ENCODE measurements around the gene TMEM229A. TPM values are rescaled to one million over a fixed set of nuclear protein-coding genes. Genes with fewer than 3 reads are reported as not detected.
"Not testable (repeated sequence)": the region's sequence is repeated elsewhere in the genome, so short reads cannot be mapped to it uniquely, and the experiment has no call there.

TMEM229A gene
- total RNA-seq, result under 1 TPM in 1 of 9 donors, not detected in 8; 0.15 TPM
- polyA plus RNA-seq, result not detected
- long read RNA-seq, donor 1, result 0 reads
- long read RNA-seq, donor 2, result 0 reads
- long read RNA-seq, donor 3, result 0 reads

- intact Hi-C loops (cut with DNase I), result no loop called here
- ATAC-seq, result peak; percentile 56 to 79 (median 76)
- H3K36me3 ChIP-seq, result no peaks in the 10 kb centered on the region
- DNase-seq, result peak; percentile 13 to 65 (median 24)
- WGBS, 4 donors, result 0 to 3% (median 1%) methylated on average over 7 to 87 of the region's 87 CpGs
- H3K27ac ChIP-seq, result no peak within 1 kb of the TSS
- no peaks in the 10 kb centered on the region for H3K9me3 ChIP-seq
- no peak for TF ChIP-seq CTCF (IDR thresholded peaks at IDR 0.05)
- no peak for TF ChIP-seq POLR2A (IDR thresholded peaks at IDR 0.05)
- H3K4me3 ChIP-seq, result peak within 1 kb of the TSS; percentile 24 to 60 (median 48)
- H3K27me3 ChIP-seq, result peaks cover 0 to 54% (median 25%) of the 10 kb centered on the region in 9 donors
- H3K4me1 ChIP-seq, result peaks cover 0 to 23% (median 9%) of the 10 kb centered on the region in 12 donors
Observed at GRCh38 chr7:124032369-124033094, at the start of gene TMEM229A. Gene TMEM229A, minus strand, starts transcription at chr7:124033067. Its CDS starts 64 bp downstream, at chr7:124033003.

GRCh38 chr7:124082234-124082633, 49.4 kb upstream of the TMEM229A start:
- peaks cover 0 to 17% (median 0%) of the 10 kb centered on the region in 12 donors for H3K4me1 ChIP-seq
- 92 to 99% (median 94%) methylated on average over 8 of the region's 8 CpGs for WGBS, 4 donors
- intact Hi-C loops (cut with DNase I); H3K27me3 ChIP-seq; H3K27ac ChIP-seq; H3K4me3 ChIP-seq; H3K9me3 ChIP-seq; ATAC-seq; DNase-seq; H3K36me3 ChIP-seq: not testable (repeated sequence)

- DNase-seq (no peak), ATAC-seq (no peak)
- TF ChIP-seq POLR2A (IDR thresholded peaks at IDR 0.05), result no peak
- TF ChIP-seq CTCF (IDR thresholded peaks at IDR 0.05), result no peak
- no peak overlapping the region for H3K27ac ChIP-seq
- no peak overlapping the region for H3K4me3 ChIP-seq
- WGBS, 4 donors, result 71 to 93% (median 75%) methylated on average over 3 of the region's 3 CpGs
- no peaks in the 10 kb centered on the region for H3K9me3 ChIP-seq
- no peaks in the 10 kb centered on the region for H3K4me1 ChIP-seq
- intact Hi-C loops (cut with DNase I), result no loop called here
- H3K36me3 ChIP-seq, result no peaks in the 10 kb centered on the region
- H3K27me3 ChIP-seq, result no peaks in the 10 kb centered on the region
Observed at GRCh38 chr7:124077546-124077945, 44.7 kb upstream of the TMEM229A start.

- Histone ChIP-seq H3K36me3 (no peaks in the 10 kb centered on the region), H3K27me3 (no peaks in the 10 kb centered on the region), H3K4me3 (no peak overlapping the region), H3K4me1 (no peaks in the 10 kb centered on the region), H3K27ac (no peak overlapping the region), H3K9me3 (no peaks in the 10 kb centered on the region)
- TF ChIP-seq CTCF (IDR thresholded peaks at IDR 0.05) (no peak), POLR2A (IDR thresholded peaks at IDR 0.05) (no peak)
- DNase-seq (no peak), ATAC-seq (no peak)
- intact Hi-C loops (cut with DNase I), result no loop called here
Observed at GRCh38 chr7:124076841-124077240, 44.0 kb upstream of the TMEM229A start.

Data from heart left ventricle (tissue), 16 donors.